Left colon (tissue), 2 donors: ENCODE results near the gene CCDC126. TPM values are rescaled to one million over a fixed set of nuclear protein-coding genes. Genes with fewer than 3 reads are reported as not detected.
"Not testable (repeated sequence)": the region's sequence is repeated elsewhere in the genome, so short reads cannot be mapped to it uniquely, and the experiment has no call there.

Experiments used
- ATAC-seq: fragments of 200-7000 bp; cut with Tn5 transposase; one replicate; pipeline ENCODE4 v1.9.1; 2020; ENCODE audit warnings: mild to moderate bottlenecking, moderate library complexity
- DNase-seq, 2 donors: peaks; one replicate each; pipeline ENCODE4 v3.0.0-alpha.2; 2020
- intact Hi-C, 2 donors: fragments of 100-400 bp; cut with DNase I in 1 of 2; cut with micrococcal nuclease in 1 of 2; formaldehyde crosslinking; loops; one replicate each; pipeline versions ENCODE4 v1.11.2 to v1.14.0; 2022; cut with DNase I, micrococcal nuclease
- long read RNA-seq: library from polyadenylated mRNA; unstranded; transcript quantifications from one replicate; pipeline ENCODE4 v2.0.0, GENCODE V29; 2021
- total RNA-seq, 2 donors: library from RNA; stranded (reverse); fragmentation: NEBNext Ultra II Directional; extraction: Animal tissue kit (Norgen Biotek cat#: 25700); gene quantifications; one replicate each; pipeline ENCODE4 v1.2.1, GENCODE V29; 2021
- donor health status: DM: no; HTN: no; CAD: no.
- donor health status: DM: yes; HTN: yes; CAD: no.

CCDC126 gene
- total RNA-seq = 10 to 100 TPM in 1 of 2 donors, 1 to 10 TPM in 1; 7.8 to 12.2 TPM
- long read RNA-seq, transcript CCDC126-201 (4 exons, 2,473 nt) = major isoform, 7 of 21 reads
- long read RNA-seq, transcript CCDC126-204 (5 exons, 847 nt) = minor isoform, 6 of 21 reads
- long read RNA-seq, partial matches to known transcripts = 3 of 21 reads
- long read RNA-seq, other reads (novel, unspliced or antisense) = 2 of 21 reads

GRCh38 chr7:23597094-23598091 lies at the start of gene CCDC126:
Gene CCDC126, plus strand, starts transcription at chr7:23597382. Its CDS starts 13,934 bp downstream, at chr7:23611316.
- intact Hi-C loops = no loop called here
- peak; percentile 92 to 94 for DNase-seq
- ATAC-seq = peak; percentile 97

GRCh38 chr7:23547662-23548061 lies 49.5 kb upstream of the CCDC126 start:
- ATAC-seq (no peak), DNase-seq (no peak)
- intact Hi-C loops = no loop called here

GRCh38 chr7:23558303-23558702 lies 38.9 kb upstream of the CCDC126 start:
- intact Hi-C loops = no loop called here
- ATAC-seq (no peak), DNase-seq (no peak)

- intact Hi-C loops = loop anchor here in 1 of 2 donors (5.0 kb wide), 1 partner anchor 142 kb away; the partner anchor contains the start of gene STK31
- DNase-seq = peak; percentile 58 to 80
- peak; percentile 98 for ATAC-seq
Measured at GRCh38 chr7:23570592-23571200, 26.5 kb upstream of the CCDC126 start.

GRCh38 chr7:23581975-23582374 lies 15.2 kb upstream of the CCDC126 start:
- intact Hi-C loops, DNase-seq, ATAC-seq: not testable (repeated sequence)

GRCh38 chr7:23585304-23585703 lies 11.9 kb upstream of the CCDC126 start:
- ATAC-seq, intact Hi-C loops: not testable (repeated sequence)

GRCh38 chr7:23586159-23586558 lies 11.0 kb upstream of the CCDC126 start:
- intact Hi-C loops = no loop called here
- ATAC-seq (no peak), DNase-seq (no peak)

More at GRCh38 chr7:23585304-23585703, 11.9 kb upstream of the CCDC126 start:
- not testable (repeated sequence) for DNase-seq

GRCh38 chr7:23590529-23590928 lies 6.7 kb upstream of the CCDC126 start:
- no peak for ATAC-seq
- no peak for DNase-seq
- intact Hi-C loops = no loop called here

- DNase-seq (no peak), ATAC-seq (no peak)
- intact Hi-C loops = no loop called here
Measured at GRCh38 chr7:23593706-23594105, 3.5 kb upstream of the CCDC126 start.

GRCh38 chr7:23594879-23595604 lies 2.1 kb upstream of the CCDC126 start:
- ATAC-seq (no peak), DNase-seq (no peak)
- intact Hi-C loops = no loop called here

- ATAC-seq = no peak
- no peak for DNase-seq
- intact Hi-C loops = no loop called here
Measured at GRCh38 chr7:23598296-23598695, 1.1 kb downstream of the CCDC126 start.

GRCh38 chr7:23600236-23600635 lies 3.1 kb downstream of the CCDC126 start:
- ATAC-seq (no peak), DNase-seq (no peak)
- intact Hi-C loops = no loop called here

- intact Hi-C loops = no loop called here
- ATAC-seq (no peak), DNase-seq (no peak)
Measured at GRCh38 chr7:23603632-23604295, 6.6 kb downstream of the CCDC126 start.

GRCh38 chr7:23604296-23604640 lies 7.1 kb downstream of the CCDC126 start:
- ATAC-seq (no peak), DNase-seq (no peak)
- intact Hi-C loops = no loop called here

- DNase-seq = no peak
Measured at GRCh38 chr7:23607130-23607529, 9.9 kb downstream of the CCDC126 start.

GRCh38 chr7:23607866-23608265 lies 10.7 kb downstream of the CCDC126 start:
- intact Hi-C loops = no loop called here
- ATAC-seq (no peak), DNase-seq (no peak)

More at GRCh38 chr7:23607130-23607529, 9.9 kb downstream of the CCDC126 start:
- intact Hi-C loops = no loop called here
- no peak for ATAC-seq

- intact Hi-C loops = no loop called here
- ATAC-seq (no peak), DNase-seq (no peak)
Measured at GRCh38 chr7:23615331-23615730, 18.1 kb downstream of the CCDC126 start.

GRCh38 chr7:23616593-23616992 lies 19.4 kb downstream of the CCDC126 start:
- intact Hi-C loops = no loop called here
- ATAC-seq (no peak), DNase-seq (no peak)
